ENCODE data around the gene ACVR1. TPM values are rescaled to one million over a fixed set of nuclear protein-coding genes. Genes with fewer than 3 reads are reported as not detected.

Gene ACVR1
- total and polyA plus RNA-seq, 2 of the 13 experiments (the other 11 are each of a cell fraction or from before 2014, with no cell fraction given), result 2.3 to 5.4 TPM

DNA sequence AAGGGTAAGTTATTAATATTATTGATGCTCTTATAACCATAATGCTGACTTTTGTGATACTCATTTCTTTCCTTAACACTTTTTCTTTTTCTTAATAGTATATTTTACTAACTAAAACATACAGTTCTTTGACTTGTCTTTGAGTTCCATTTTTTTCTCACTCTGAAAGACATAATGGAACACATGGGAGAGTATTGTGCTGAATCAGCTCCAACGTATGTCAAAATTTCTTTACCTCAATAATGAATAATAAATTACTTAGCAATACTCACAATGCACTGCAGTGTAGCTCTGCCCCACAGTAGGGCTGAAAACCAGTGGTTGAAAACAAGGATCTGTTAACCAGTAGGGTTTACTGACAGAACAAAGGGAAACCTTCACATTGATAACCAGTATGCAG, 40.7 kb downstream of the ACVR1 start:
- TF ChIP-seq ZNF570 (CRISPR knock-in tag; IDR thresholded peaks at IDR 0.05; ENCODE audit: borderline replicate concordance) (no peak), MAFK (conservative IDR thresholded peaks at IDR 0.05 in 1 of 2, IDR thresholded peaks at IDR 0.05 in 1 of 2; ENCODE audit: low read length in 2 of 2) (peak; percentile 61 to 65), MAFF (IDR thresholded peaks at IDR 0.05; ENCODE audit: low read depth, low read length) (peak; percentile 61), MAZ (IDR thresholded peaks at IDR 0.05; ENCODE audit: borderline replicate concordance, low read depth, low read length) (no peak), MAZ (CRISPR knock-in tag; IDR thresholded peaks at IDR 0.05; ENCODE audit: low read depth) (no peak), SMARCC2 (IDR thresholded peaks at IDR 0.05) (no peak), NCOA5 (CRISPR knock-in tag; IDR thresholded peaks at IDR 0.05) (no peak), POLR2AphosphoS2 (IDR thresholded peaks at IDR 0.05; ENCODE audit: low read depth, low read length) (no peak), NFIC (IDR thresholded peaks at IDR 0.05; ENCODE audit: low read length) (no peak), ZNF841 (CRISPR knock-in tag; IDR thresholded peaks at IDR 0.05; ENCODE audit: borderline replicate concordance) (no peak), ZNF646 (CRISPR knock-in tag; IDR thresholded peaks at IDR 0.05) (no peak)
- TF ChIP-seq, protein P1, sequence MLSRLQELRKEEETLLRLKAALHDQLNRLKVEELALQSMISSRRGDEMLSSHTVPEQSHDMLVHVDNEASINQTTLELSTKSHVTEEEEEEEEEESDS (CRISPR knock-in tag; IDR thresholded peaks at IDR 0.05; ENCODE audit: borderline replicate concordance), result no peak
- no peak overlapping the region for H3K4me2 ChIP-seq (ENCODE audit: low read depth, low read length)
- H3K27ac ChIP-seq (ENCODE audit: extremely low read length, insufficient read depth, low read length), result no peak overlapping the region
- 93% methylated on average over 1 of the region's 1 CpG for WGBS (ENCODE audit: low lambda C conversion rate)
- no TSS peak for BruUV-seq (replicated peaks)
- H3K4me3 ChIP-seq (replicated peaks in 1 of 3; ENCODE audit: insufficient read depth in 1 of 3, low read depth in 2 of 3, low read length in 3 of 3), result no peak overlapping the region
- DNase-seq (ENCODE audit: low spot score), result no peak
- ChIA-PET CTCF (ENCODE audit: low intra/inter-chr PET ratio, low total read pairs) (no interaction called here), POLR2A (no interaction called here)
- in situ Hi-C loops (cut with HindIII; ENCODE audit: extremely low pct_ligation_motif_present, low pct_unique_long_range_greater_than_20kb), result no loop called here
- no peak overlapping the region for H3K9ac ChIP-seq (ENCODE audit: insufficient read depth, low read depth, low read length)
- no peak for ATAC-seq
- no peaks in the 10 kb centered on the region for H3K27me3 ChIP-seq (ENCODE audit: control insufficient read depth in 1 of 2, insufficient read depth in 2 of 2, low read length in 2 of 2)
- H3K79me2 ChIP-seq (ENCODE audit: insufficient read depth, low read length), result no peaks in the 10 kb centered on the region
- no peaks in the 10 kb centered on the region for H4K20me1 ChIP-seq (ENCODE audit: insufficient read depth, low read length)
- no peaks in the 10 kb centered on the region for H3K9me3 ChIP-seq (ENCODE audit: low read length)
- H2AFZ ChIP-seq (ENCODE audit: low read length), result no peak overlapping the region
- FAIRE-seq, result no peak
- H3K36me3 ChIP-seq (replicated peaks in 1 of 2; ENCODE audit: control insufficient read depth in 1 of 2, insufficient read depth in 2 of 2, low read length in 2 of 2), result no peaks in the 10 kb centered on the region
- intact Hi-C loops (cut with micrococcal nuclease; ENCODE audit: unreplicated experiment), result loop anchor here (5.0 kb wide), 1 partner anchor 53 kb away; no protein-coding TSS in a partner anchor
- H3K4me1 ChIP-seq (ENCODE audit: insufficient read depth, low read length), result peaks cover 54% of the 10 kb centered on the region
